K562 (cell line): ENCODE measurements around the gene NINJ1. TPM values are rescaled to one million over a fixed set of nuclear protein-coding genes. Genes with fewer than 3 reads are reported as not detected.

Experiments used
- ADNP ChIP-seq: fragments of 200-800 bp; sonication (Bioruptor generic); IDR thresholded peaks from 2 replicates; pipeline ENCODE4 v1.6.1; 2016; ENCODE audit warnings: missing genetic modification characterization, missing compliant biosample characterization
- CCNT2 ChIP-seq: IDR thresholded peaks from 2 replicates; pipeline ENCODE4 v1.6.1; 2011; ENCODE audit warnings: borderline replicate concordance, low read depth, mild to moderate bottlenecking, moderate library complexity, mixed read lengths, low read length; ENCODE audit not compliant: insufficient read length; ENCODE audit errors: extremely low read depth
- CEBPG ChIP-seq, 3 experiments: fragments of 200-800 bp in 1 of 3; sonication (Bioruptor generic) in 1 of 3; sonication (generic) in 1 of 3; formaldehyde crosslinking in 1 of 3; IDR thresholded peaks in 2 of 3; conservative IDR thresholded peaks in 1 of 3; 2 replicates each; pipeline versions ENCODE4 v1.6.1 to v1.8.0; 2016 to 2022; ENCODE audit warnings: missing compliant biosample characterization in 2 of 3, missing genetic modification characterization in 2 of 3, mild to moderate bottlenecking in 1 of 3, missing genetic modification reagents in 1 of 3
- ELK3 ChIP-seq: fragments of 450-650 bp; formaldehyde crosslinking; IDR thresholded peaks from 2 replicates; pipeline ENCODE4 v1.4.0; 2020; ENCODE audit warnings: mild to moderate bottlenecking
- EP300 ChIP-seq: IDR thresholded peaks from 2 replicates; pipeline ENCODE4 v1.6.1; 2012; ENCODE audit warnings: low read length, improper control_type of control experiment
- ESRRA ChIP-seq: fragments of 450-650 bp; IDR thresholded peaks from 2 replicates; pipeline ENCODE4 v1.6.1; 2014; ENCODE audit warnings: low read depth, mild to moderate bottlenecking, moderate library complexity, borderline replicate concordance
- ESRRB ChIP-seq: fragments of 250-450 bp; sonication (Bioruptor Pico); IDR thresholded peaks from 2 replicates; pipeline ENCODE4 v1.5.0; 2020; ENCODE audit warnings: mild to moderate bottlenecking, moderate library complexity, borderline replicate concordance
- GTF2B ChIP-seq: IDR thresholded peaks from 2 replicates; pipeline ENCODE4 v1.6.1; 2011; ENCODE audit not compliant: insufficient read length; ENCODE audit errors: extremely low read depth
- HDAC2 ChIP-seq: fragments of 450-650 bp; IDR thresholded peaks from 2 replicates; pipeline ENCODE4 v1.6.1; 2016; ENCODE audit warnings: mild to moderate bottlenecking
- HDAC6 ChIP-seq: IDR thresholded peaks from 2 replicates; pipeline ENCODE4 v1.6.1; 2012; ENCODE audit warnings: low read depth, mild to moderate bottlenecking, control low read depth, inconsistent platforms, low read length, moderate library complexity
- HINFP ChIP-seq: fragments of 450-650 bp; conservative IDR thresholded peaks from 2 replicates; pipeline ENCODE4 v1.6.1; 2016; ENCODE audit warnings: missing genetic modification characterization, low read depth, mild to moderate bottlenecking, control low read depth, missing compliant biosample characterization
- HNRNPK ChIP-seq: fragments of 200-400 bp; formaldehyde crosslinking; IDR thresholded peaks from one replicate; pipeline ENCODE4 v1.6.1; 2018; ENCODE audit warnings: mild to moderate bottlenecking, low read depth, low read length; ENCODE audit not compliant: poor library complexity, severe bottlenecking
- HNRNPL ChIP-seq: fragments of 200-400 bp; formaldehyde crosslinking; IDR thresholded peaks from 2 replicates; pipeline ENCODE4 v1.6.1; 2017; ENCODE audit warnings: low read depth, mild to moderate bottlenecking, low read length
- HNRNPLL ChIP-seq: fragments of 200-400 bp; formaldehyde crosslinking; IDR thresholded peaks from 2 replicates; pipeline ENCODE4 v1.6.1; 2017; ENCODE audit warnings: low read length, low read depth, mild to moderate bottlenecking; ENCODE audit not compliant: poor library complexity, severe bottlenecking
- KLF10 ChIP-seq: fragments of 250-450 bp; sonication (Bioruptor Pico); IDR thresholded peaks from 2 replicates; pipeline ENCODE4 v1.6.1; 2021; ENCODE audit warnings: matching md5 sums
- POLR3A ChIP-seq: IDR thresholded peaks from 2 replicates; pipeline ENCODE4 v1.6.1; 2011; ENCODE audit warnings: borderline replicate concordance, mild to moderate bottlenecking, moderate library complexity; ENCODE audit not compliant: insufficient read length, insufficient read depth; ENCODE audit errors: extremely low read depth
- RBM25 ChIP-seq: fragments of 200-400 bp; formaldehyde crosslinking; IDR thresholded peaks from 2 replicates; pipeline ENCODE4 v1.6.1; 2018; ENCODE audit warnings: low read length, low read depth, moderate library complexity; ENCODE audit not compliant: severe bottlenecking
- TAF9B ChIP-seq: fragments of 450-650 bp; IDR thresholded peaks from 2 replicates; pipeline ENCODE4 v1.6.1; 2018; ENCODE audit warnings: mild to moderate bottlenecking; ENCODE audit not compliant: partially characterized antibody
- TFAM ChIP-seq: fragments of 250-450 bp; sonication (Bioruptor Pico); conservative IDR thresholded peaks from 2 replicates; pipeline ENCODE4 v1.5.0; 2021; ENCODE audit warnings: mild to moderate bottlenecking, moderate library complexity
- USF2 ChIP-seq: sonication (generic); formaldehyde crosslinking; IDR thresholded peaks from 2 replicates; pipeline ENCODE4 v1.5.0; 2020; ENCODE audit warnings: missing genetic modification reagents
- ZNF143 ChIP-seq: sonication (generic); formaldehyde crosslinking; IDR thresholded peaks from 2 replicates; pipeline ENCODE4 v1.9.0; 2022; ENCODE audit warnings: mild to moderate bottlenecking, missing genetic modification reagents
- ZNF668 ChIP-seq: fragments of 250-450 bp; sonication (Bioruptor Pico); IDR thresholded peaks from 2 replicates; pipeline ENCODE4 v1.8.0; 2022; ENCODE audit warnings: mild to moderate bottlenecking, inconsistent platforms
- polyA plus RNA-seq, 8 experiments: library from polyadenylated mRNA; depleted of rRNA in 4 of 8; stranded (reverse) in 5 of 8; unstranded in 3 of 8; fragments of >200 nt; fragmentation: Nextera tagmentation in 2 of 8; fragmentation: Illumina TruSeq in 1 of 8; extraction: Ambion mirVana in 2 of 8; extraction: Trizol in 1 of 8; gene quantifications; 2 replicates each; pipeline versions ENCODE4 v1.2.1 to v1.2.3, GENCODE V29; 2011 to 2014; ENCODE audit warnings: inconsistent platforms in 1 of 8, missing spikeins in 1 of 8
- total RNA-seq, 7 experiments: library from RNA; depleted of rRNA in 6 of 7; stranded (reverse); fragments of >200 nt in 6 of 7; fragmentation: Illumina TruSeq in 2 of 7; extraction: Trizol in 2 of 7; gene quantifications; 2 replicates each; pipeline versions ENCODE4 v1.2.1 to v1.2.3, GENCODE V29; 2011 to 2021; ENCODE audit warnings: low replicate concordance in 1 of 7

NINJ1 gene
- total and polyA plus RNA-seq, 9 of the 15 experiments (the other 6 are each of a cell fraction or from before 2014, with no cell fraction given): 0.13 to 8.4 (median 4.9) TPM

- no peak for TF ChIP-seq ELK3 (CRISPR knock-in tag)
- no peak for TF ChIP-seq TFAM (CRISPR knock-in tag)
- no peak for TF ChIP-seq ZNF668 (CRISPR knock-in tag)
- no peak for TF ChIP-seq KLF10
- peak; percentile 45; the same call in 1 of the 2 replicates for TF ChIP-seq ADNP
- TF ChIP-seq GTF2B: no peak
- TF ChIP-seq TAF9B: no peak
- no peak for TF ChIP-seq HNRNPLL
- TF ChIP-seq USF2 (CRISPR knock-in tag): no peak
- peak; percentile 74 for TF ChIP-seq RBM25
- TF ChIP-seq HNRNPL: no peak
- TF ChIP-seq CCNT2: no peak
- no peak for TF ChIP-seq ESRRA
- no peak for TF ChIP-seq CEBPG (CRISPR knock-in tag; IDR thresholded peaks at IDR 0.05)
- no peak for TF ChIP-seq CEBPG (tag; conservative IDR thresholded peaks at IDR 0.05 in 1 of 2, IDR thresholded peaks at IDR 0.05 in 1 of 2)
- TF ChIP-seq ZNF143 (CRISPR knock-in tag): no peak
- no peak for TF ChIP-seq ESRRB (CRISPR knock-in tag)
- TF ChIP-seq EP300: no peak
- no peak for TF ChIP-seq HDAC6
- TF ChIP-seq HNRNPK: no peak
- TF ChIP-seq HINFP (tag): no peak
- peak; percentile 29; the same call in 1 of the 2 replicates for TF ChIP-seq HDAC2
- no peak for TF ChIP-seq POLR3A
These were observed 2.3 kb downstream of the NINJ1 start (continued) for GRCh38 chr9:93131599-93132286.
